ENCODE data around the gene MLLT3. TPM values are rescaled to one million over a fixed set of nuclear protein-coding genes. Genes with fewer than 3 reads are reported as not detected.

MLLT3 gene
- total and polyA plus RNA-seq, 2 of the 8 experiments (the other 6 are each of a cell fraction or from before 2014, with no cell fraction given): 5.9 to 9.6 TPM

DNA sequence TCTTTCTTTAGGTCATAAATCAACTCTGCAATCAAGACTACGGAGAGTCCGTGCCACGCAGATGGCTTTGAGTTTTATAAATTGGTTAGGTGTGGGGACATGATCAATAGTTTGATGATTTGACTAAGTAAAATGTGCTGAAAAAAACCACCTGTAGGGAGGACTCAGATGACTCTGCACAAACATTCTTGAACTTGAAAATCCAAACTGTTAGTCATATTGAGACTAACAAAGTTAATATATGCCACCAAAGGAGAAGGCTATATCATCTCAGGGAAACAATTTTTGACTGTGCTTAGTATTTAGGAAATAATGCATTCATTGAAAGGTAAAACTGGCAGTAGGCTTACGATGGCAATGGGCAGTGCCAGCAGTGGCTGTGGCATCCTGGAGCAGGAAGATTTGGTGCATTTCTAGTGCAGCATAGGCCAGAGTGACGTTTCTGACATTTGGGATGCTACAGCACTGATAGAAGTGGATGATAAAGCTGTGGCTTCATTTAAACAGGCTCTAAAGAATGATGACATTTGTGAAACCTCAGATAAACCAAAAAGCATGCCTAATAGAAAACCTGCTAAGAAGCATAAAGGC, 291.1 kb downstream of the MLLT3 start (continued):
- TF ChIP-seq, protein P1, sequence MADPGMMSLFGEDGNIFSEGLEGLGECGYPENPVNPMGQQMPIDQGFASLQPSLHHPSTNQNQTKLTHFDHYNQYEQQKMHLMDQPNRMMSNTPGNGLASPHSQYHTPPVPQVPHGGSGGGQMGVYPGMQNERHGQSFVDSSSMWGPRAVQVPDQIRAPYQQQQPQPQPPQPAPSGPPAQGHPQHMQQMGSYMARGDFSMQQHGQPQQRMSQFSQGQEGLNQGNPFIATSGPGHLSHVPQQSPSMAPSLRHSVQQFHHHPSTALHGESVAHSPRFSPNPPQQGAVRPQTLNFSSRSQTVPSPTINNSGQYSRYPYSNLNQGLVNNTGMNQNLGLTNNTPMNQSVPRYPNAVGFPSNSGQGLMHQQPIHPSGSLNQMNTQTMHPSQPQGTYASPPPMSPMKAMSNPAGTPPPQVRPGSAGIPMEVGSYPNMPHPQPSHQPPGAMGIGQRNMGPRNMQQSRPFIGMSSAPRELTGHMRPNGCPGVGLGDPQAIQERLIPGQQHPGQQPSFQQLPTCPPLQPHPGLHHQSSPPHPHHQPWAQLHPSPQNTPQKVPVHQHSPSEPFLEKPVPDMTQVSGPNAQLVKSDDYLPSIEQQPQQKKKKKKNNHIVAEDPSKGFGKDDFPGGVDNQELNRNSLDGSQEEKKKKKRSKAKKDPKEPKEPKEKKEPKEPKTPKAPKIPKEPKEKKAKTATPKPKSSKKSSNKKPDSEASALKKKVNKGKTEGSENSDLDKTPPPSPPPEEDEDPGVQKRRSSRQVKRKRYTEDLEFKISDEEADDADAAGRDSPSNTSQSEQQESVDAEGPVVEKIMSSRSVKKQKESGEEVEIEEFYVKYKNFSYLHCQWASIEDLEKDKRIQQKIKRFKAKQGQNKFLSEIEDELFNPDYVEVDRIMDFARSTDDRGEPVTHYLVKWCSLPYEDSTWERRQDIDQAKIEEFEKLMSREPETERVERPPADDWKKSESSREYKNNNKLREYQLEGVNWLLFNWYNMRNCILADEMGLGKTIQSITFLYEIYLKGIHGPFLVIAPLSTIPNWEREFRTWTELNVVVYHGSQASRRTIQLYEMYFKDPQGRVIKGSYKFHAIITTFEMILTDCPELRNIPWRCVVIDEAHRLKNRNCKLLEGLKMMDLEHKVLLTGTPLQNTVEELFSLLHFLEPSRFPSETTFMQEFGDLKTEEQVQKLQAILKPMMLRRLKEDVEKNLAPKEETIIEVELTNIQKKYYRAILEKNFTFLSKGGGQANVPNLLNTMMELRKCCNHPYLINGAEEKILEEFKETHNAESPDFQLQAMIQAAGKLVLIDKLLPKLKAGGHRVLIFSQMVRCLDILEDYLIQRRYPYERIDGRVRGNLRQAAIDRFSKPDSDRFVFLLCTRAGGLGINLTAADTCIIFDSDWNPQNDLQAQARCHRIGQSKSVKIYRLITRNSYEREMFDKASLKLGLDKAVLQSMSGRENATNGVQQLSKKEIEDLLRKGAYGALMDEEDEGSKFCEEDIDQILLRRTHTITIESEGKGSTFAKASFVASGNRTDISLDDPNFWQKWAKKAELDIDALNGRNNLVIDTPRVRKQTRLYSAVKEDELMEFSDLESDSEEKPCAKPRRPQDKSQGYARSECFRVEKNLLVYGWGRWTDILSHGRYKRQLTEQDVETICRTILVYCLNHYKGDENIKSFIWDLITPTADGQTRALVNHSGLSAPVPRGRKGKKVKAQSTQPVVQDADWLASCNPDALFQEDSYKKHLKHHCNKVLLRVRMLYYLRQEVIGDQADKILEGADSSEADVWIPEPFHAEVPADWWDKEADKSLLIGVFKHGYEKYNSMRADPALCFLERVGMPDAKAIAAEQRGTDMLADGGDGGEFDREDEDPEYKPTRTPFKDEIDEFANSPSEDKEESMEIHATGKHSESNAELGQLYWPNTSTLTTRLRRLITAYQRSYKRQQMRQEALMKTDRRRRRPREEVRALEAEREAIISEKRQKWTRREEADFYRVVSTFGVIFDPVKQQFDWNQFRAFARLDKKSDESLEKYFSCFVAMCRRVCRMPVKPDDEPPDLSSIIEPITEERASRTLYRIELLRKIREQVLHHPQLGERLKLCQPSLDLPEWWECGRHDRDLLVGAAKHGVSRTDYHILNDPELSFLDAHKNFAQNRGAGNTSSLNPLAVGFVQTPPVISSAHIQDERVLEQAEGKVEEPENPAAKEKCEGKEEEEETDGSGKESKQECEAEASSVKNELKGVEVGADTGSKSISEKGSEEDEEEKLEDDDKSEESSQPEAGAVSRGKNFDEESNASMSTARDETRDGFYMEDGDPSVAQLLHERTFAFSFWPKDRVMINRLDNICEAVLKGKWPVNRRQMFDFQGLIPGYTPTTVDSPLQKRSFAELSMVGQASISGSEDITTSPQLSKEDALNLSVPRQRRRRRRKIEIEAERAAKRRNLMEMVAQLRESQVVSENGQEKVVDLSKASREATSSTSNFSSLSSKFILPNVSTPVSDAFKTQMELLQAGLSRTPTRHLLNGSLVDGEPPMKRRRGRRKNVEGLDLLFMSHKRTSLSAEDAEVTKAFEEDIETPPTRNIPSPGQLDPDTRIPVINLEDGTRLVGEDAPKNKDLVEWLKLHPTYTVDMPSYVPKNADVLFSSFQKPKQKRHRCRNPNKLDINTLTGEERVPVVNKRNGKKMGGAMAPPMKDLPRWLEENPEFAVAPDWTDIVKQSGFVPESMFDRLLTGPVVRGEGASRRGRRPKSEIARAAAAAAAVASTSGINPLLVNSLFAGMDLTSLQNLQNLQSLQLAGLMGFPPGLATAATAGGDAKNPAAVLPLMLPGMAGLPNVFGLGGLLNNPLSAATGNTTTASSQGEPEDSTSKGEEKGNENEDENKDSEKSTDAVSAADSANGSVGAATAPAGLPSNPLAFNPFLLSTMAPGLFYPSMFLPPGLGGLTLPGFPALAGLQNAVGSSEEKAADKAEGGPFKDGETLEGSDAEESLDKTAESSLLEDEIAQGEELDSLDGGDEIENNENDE (IDR thresholded peaks at IDR 0.05; ENCODE audit: insufficient replicate concordance, low read length): no peak
- TF ChIP-seq KDM4A (IDR thresholded peaks at IDR 0.05; ENCODE audit: low read depth, low read length, severe bottlenecking) (no peak), RNF2 (IDR thresholded peaks at IDR 0.05; ENCODE audit: borderline replicate concordance, low read depth, low read length, missing control alignments, poor library complexity, severe bottlenecking) (no peak), EGR1 (IDR thresholded peaks at IDR 0.05; ENCODE audit: borderline replicate concordance, low read depth, low read length) (no peak), CHD1 (IDR thresholded peaks at IDR 0.05; ENCODE audit: low read depth, low read length) (no peak), SIRT6 (IDR thresholded peaks at IDR 0.05; ENCODE audit: low read length) (no peak), TCF12 (IDR thresholded peaks at IDR 0.05; ENCODE audit: low read depth, low read length) (no peak), POLR2AphosphoS5 (IDR thresholded peaks at IDR 0.05; ENCODE audit: low read depth, low read length) (no peak), HDAC6 (IDR thresholded peaks at IDR 0.05; ENCODE audit: low read depth, low read length) (no peak)

Measured in H1 (cell line).